Tibial nerve (tissue), 4 donors: ENCODE measurements around the gene ERN1.

Source experiments
- EP300 ChIP-seq, 2 donors: sonication (generic); formaldehyde crosslinking; IDR thresholded peaks; one replicate each; pipeline ENCODE4 v1.6.1; 2017; ENCODE audit warnings: antibody characterized with exemption in 2 of 2, mild to moderate bottlenecking in 1 of 2
- POLR2A ChIP-seq, 2 donors: fragments of 450-650 bp; IDR thresholded peaks; one replicate each; pipeline ENCODE4 v1.6.1; 2017; ENCODE audit warnings: antibody characterized with exemption in 2 of 2, mild to moderate bottlenecking in 2 of 2, moderate library complexity in 2 of 2
- TF ChIP-seq, protein P1 (sequence below), 5 experiments: fragments of 200-600 bp in 3 of 5; fragments of 450-650 bp in 2 of 5; sonication (generic) in 3 of 5; IDR thresholded peaks; one replicate each; pipeline ENCODE4 v1.5.1; 2016 to 2019; ENCODE audit warnings: antibody characterized with exemption in 5 of 5, mild to moderate bottlenecking in 3 of 5, moderate library complexity in 2 of 5

- TF ChIP-seq EP300 (IDR thresholded peaks at IDR 0.05) (no peak), POLR2A (IDR thresholded peaks at IDR 0.05) (no peak)
- TF ChIP-seq, protein P1, sequence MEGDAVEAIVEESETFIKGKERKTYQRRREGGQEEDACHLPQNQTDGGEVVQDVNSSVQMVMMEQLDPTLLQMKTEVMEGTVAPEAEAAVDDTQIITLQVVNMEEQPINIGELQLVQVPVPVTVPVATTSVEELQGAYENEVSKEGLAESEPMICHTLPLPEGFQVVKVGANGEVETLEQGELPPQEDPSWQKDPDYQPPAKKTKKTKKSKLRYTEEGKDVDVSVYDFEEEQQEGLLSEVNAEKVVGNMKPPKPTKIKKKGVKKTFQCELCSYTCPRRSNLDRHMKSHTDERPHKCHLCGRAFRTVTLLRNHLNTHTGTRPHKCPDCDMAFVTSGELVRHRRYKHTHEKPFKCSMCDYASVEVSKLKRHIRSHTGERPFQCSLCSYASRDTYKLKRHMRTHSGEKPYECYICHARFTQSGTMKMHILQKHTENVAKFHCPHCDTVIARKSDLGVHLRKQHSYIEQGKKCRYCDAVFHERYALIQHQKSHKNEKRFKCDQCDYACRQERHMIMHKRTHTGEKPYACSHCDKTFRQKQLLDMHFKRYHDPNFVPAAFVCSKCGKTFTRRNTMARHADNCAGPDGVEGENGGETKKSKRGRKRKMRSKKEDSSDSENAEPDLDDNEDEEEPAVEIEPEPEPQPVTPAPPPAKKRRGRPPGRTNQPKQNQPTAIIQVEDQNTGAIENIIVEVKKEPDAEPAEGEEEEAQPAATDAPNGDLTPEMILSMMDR (IDR thresholded peaks at IDR 0.05), result no peak
Observed at GRCh38 chr17:64084086-64084939, 45.6 kb downstream of the ERN1 start.
